ENCODE results near the gene PREX1. TPM values are rescaled to one million over a fixed set of nuclear protein-coding genes. Genes with fewer than 3 reads are reported as not detected.

PREX1 gene
- total and polyA plus RNA-seq, 2 donors from 2014 or later, result 8.5 to 38.2 TPM

- TF ChIP-seq CTCF (IDR thresholded peaks at IDR 0.05; ENCODE audit: borderline replicate concordance, extremely low read depth, insufficient read depth), result no peak
- Histone ChIP-seq H3K4me1 (ENCODE audit: control insufficient read depth in 2 of 3, insufficient read depth in 2 of 3, low read depth in 1 of 3, low read length in 3 of 3) (peaks cover 0 to 18% (median 0%) of the 10 kb centered on the region in 3 donors), H3K4me3 (ENCODE audit: low read length in 3 of 3) (no peak overlapping the region), H3K27me3 (ENCODE audit: control insufficient read depth, insufficient read depth, low read length) (no peaks in the 10 kb centered on the region), H3K9me3 (ENCODE audit: control insufficient read depth in 2 of 3, insufficient read depth in 1 of 3, low read length in 3 of 3) (no peaks in the 10 kb centered on the region), H3K27ac (ENCODE audit: low read depth in 2 of 2, low read length in 2 of 2) (no peak overlapping the region), H3K9ac (ENCODE audit: low read length in 3 of 3) (no peak overlapping the region), H3K36me3 (ENCODE audit: control insufficient read depth in 2 of 3, insufficient read depth in 3 of 3, low read length in 3 of 3) (no peaks in the 10 kb centered on the region)
- no peak for DNase-seq
- intact Hi-C loops (cut with DNase I), result no loop called here
- FAIRE-seq, result no peak
Measured at GRCh38 chr20:48821261-48821920, 6.4 kb downstream of the PREX1 start.

- TF ChIP-seq CTCF (IDR thresholded peaks at IDR 0.05; ENCODE audit: borderline replicate concordance, extremely low read depth, insufficient read depth), result no peak
- Histone ChIP-seq H3K9me3 (ENCODE audit: control insufficient read depth in 2 of 3, insufficient read depth in 1 of 3, low read length in 3 of 3) (no peaks in the 10 kb centered on the region), H3K4me3 (ENCODE audit: low read length in 3 of 3) (no peak overlapping the region), H3K36me3 (ENCODE audit: control insufficient read depth in 2 of 3, insufficient read depth in 3 of 3, low read length in 3 of 3) (no peaks in the 10 kb centered on the region), H3K27me3 (ENCODE audit: control insufficient read depth, insufficient read depth, low read length) (no peaks in the 10 kb centered on the region), H3K4me1 (ENCODE audit: control insufficient read depth in 2 of 3, insufficient read depth in 2 of 3, low read depth in 1 of 3, low read length in 3 of 3) (peaks cover 0 to 18% (median 0%) of the 10 kb centered on the region in 3 donors), H3K27ac (ENCODE audit: low read depth in 2 of 2, low read length in 2 of 2) (no peak overlapping the region), H3K9ac (ENCODE audit: low read length in 3 of 3) (no peak overlapping the region)
- FAIRE-seq, result no peak
- DNase-seq, result no peak
- intact Hi-C loops (cut with DNase I), result no loop called here
Measured at GRCh38 chr20:48820649-48820973, 7.2 kb downstream of the PREX1 start.

GRCh38 chr20:48819821-48820648, 7.8 kb downstream of the PREX1 start:
- Histone ChIP-seq H3K9ac (ENCODE audit: low read length in 3 of 3) (no peak overlapping the region), H3K4me3 (ENCODE audit: low read length in 3 of 3) (no peak overlapping the region), H3K9me3 (ENCODE audit: control insufficient read depth in 2 of 3, insufficient read depth in 1 of 3, low read length in 3 of 3) (no peaks in the 10 kb centered on the region), H3K36me3 (ENCODE audit: control insufficient read depth in 2 of 3, insufficient read depth in 3 of 3, low read length in 3 of 3) (no peaks in the 10 kb centered on the region), H3K4me1 (ENCODE audit: control insufficient read depth in 2 of 3, insufficient read depth in 2 of 3, low read depth in 1 of 3, low read length in 3 of 3) (peaks cover 0 to 18% (median 0%) of the 10 kb centered on the region in 3 donors), H3K27me3 (ENCODE audit: control insufficient read depth, insufficient read depth, low read length) (no peaks in the 10 kb centered on the region), H3K27ac (ENCODE audit: low read depth in 2 of 2, low read length in 2 of 2) (no peak overlapping the region)
- no peak for FAIRE-seq
- TF ChIP-seq CTCF (IDR thresholded peaks at IDR 0.05; ENCODE audit: borderline replicate concordance, extremely low read depth, insufficient read depth), result no peak
- intact Hi-C loops (cut with DNase I), result no loop called here
- DNase-seq, result no peak

Data from kidney (tissue), 14 donors.